ENCODE data around the gene CDH4.

CDH4 gene

DNA sequence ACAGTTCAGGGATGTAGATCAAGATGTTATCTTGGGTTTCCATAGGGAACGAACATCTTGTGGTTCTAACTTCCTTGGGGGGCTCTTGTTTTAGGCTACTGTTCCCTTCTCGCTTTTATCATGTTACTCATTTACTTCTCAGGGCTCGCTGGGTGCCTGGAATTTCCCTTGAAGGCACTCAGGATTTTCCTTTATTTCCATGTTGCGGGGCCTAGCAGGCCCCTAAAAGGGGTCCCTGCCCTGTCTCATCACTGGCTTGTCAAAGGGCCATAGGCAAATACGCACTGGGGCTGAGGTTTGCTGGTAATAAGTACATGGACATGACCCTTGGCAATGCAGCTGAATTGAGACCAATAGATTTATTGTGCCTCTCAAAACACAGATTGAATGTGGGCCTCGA is 262.3 kb downstream of the CDH4 start:
- in situ Hi-C loops (cut with HindIII; ENCODE audit: low pct_unique_long_range_greater_than_20kb, low sequenced_read_pairs) = no loop called here
- TF ChIP-seq JUND (IDR thresholded peaks at IDR 0.05; ENCODE audit: low read depth) = no peak
- no peak for DNase-seq (ENCODE audit: low read depth in 1 of 2, low spot score in 1 of 2)

DNA sequence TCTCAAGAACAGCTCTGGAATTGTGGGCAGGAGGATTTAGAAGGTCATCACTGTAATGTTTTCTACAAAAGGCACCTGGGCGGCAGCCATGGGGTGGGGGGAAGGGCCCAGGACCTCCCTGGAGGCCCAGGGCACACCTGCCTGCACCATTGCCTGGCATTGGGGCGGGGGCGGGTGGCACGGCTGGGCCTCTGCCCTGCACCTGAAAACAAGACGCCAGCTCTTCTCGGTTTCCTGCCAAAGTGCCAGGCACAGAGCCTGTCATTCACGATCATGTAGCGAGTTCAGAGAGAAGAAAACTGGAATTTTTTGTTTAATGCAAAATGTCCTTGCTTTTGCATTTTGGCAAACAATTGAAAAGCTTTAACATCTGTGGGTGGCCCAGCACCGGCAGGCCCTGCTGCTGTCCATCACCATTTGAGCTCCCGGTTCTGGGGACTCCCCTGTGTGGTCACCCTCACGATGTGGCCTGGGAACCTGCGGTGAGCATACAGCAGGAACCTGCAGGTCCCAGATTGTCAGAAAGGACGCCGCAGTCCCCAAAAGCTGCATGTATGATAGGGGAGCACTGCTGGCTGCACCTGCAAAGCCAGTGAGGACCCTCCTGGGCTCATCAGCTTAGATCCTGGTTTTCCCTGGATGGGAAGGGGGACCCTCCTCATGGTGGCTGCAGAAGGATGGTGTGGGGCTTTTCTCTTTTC is 262.9 kb downstream of the CDH4 start:
- in situ Hi-C loops (cut with HindIII; ENCODE audit: low pct_unique_long_range_greater_than_20kb, low sequenced_read_pairs) = no loop called here
- DNase-seq (ENCODE audit: low read depth in 1 of 2, low spot score in 1 of 2) = no peak
- no peak for TF ChIP-seq JUND (IDR thresholded peaks at IDR 0.05; ENCODE audit: low read depth)

DNA sequence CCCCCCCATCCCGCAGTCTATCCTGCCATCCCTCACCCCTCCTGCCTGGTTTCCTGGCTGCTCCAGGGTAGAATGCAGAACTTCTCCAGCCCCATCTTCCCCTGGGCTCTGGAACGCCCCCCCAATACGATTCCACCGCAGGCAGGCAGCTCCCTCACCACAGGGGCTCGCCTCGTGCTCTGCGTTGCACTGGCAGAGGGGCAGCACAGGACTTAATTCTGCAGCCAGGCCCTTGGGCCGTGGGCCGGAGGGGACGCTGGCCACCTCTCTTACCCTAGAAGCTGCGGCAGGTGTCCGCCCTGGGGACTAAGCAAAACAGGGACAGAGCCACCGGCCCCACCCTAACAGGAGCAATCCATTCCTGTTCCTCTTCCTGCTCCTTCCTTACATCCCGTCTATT is 263.9 kb downstream of the CDH4 start:
- no peak for DNase-seq (ENCODE audit: low read depth in 1 of 2, low spot score in 1 of 2)
- no peak for TF ChIP-seq JUND (IDR thresholded peaks at IDR 0.05; ENCODE audit: low read depth)
- in situ Hi-C loops (cut with HindIII; ENCODE audit: low pct_unique_long_range_greater_than_20kb, low sequenced_read_pairs) = no loop called here

- no peak for TF ChIP-seq JUND (IDR thresholded peaks at IDR 0.05; ENCODE audit: low read depth)
- no peak for DNase-seq (ENCODE audit: low read depth in 1 of 2, low spot score in 1 of 2)
- in situ Hi-C loops (cut with HindIII; ENCODE audit: low pct_unique_long_range_greater_than_20kb, low sequenced_read_pairs) = no loop called here
Observed at GRCh38 chr20:61516346-61517208, 264.5 kb downstream of the CDH4 start.

DNA sequence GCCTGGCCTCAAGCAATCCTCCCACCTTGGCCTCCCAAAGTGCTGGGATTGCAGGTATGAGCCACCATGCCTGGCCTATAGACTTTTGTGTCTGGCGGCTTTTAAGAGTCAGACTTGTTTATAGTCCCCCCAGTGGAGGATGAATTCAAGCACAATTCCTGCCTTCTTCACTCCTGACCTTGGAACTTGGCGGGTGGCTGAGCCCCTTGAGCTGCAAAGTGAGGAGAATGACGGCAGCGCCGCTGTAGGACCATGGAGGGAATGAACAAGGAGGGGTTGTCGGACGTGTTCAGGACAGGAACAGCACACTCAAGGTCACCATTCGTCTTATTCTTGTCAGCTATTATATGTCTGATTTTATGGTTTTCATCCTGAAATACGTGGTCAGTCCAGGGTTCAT is 265.4 kb downstream of the CDH4 start:
- no peak for TF ChIP-seq JUND (IDR thresholded peaks at IDR 0.05; ENCODE audit: low read depth)
- no peak for DNase-seq (ENCODE audit: low read depth in 1 of 2, low spot score in 1 of 2)
- in situ Hi-C loops (cut with HindIII; ENCODE audit: low pct_unique_long_range_greater_than_20kb, low sequenced_read_pairs) = no loop called here

GRCh38 chr20:61518424-61518951 is 266.4 kb downstream of the CDH4 start:
- no peak for TF ChIP-seq JUND (IDR thresholded peaks at IDR 0.05; ENCODE audit: low read depth)
- in situ Hi-C loops (cut with HindIII; ENCODE audit: low pct_unique_long_range_greater_than_20kb, low sequenced_read_pairs) = no loop called here
- DNase-seq (ENCODE audit: low read depth in 1 of 2, low spot score in 1 of 2) = no peak

- in situ Hi-C loops (cut with HindIII; ENCODE audit: low pct_unique_long_range_greater_than_20kb, low sequenced_read_pairs) = no loop called here
- no peak for TF ChIP-seq JUND (IDR thresholded peaks at IDR 0.05; ENCODE audit: low read depth)
- no peak for DNase-seq (ENCODE audit: low read depth in 1 of 2, low spot score in 1 of 2)
Observed at GRCh38 chr20:61519488-61519887, 267.4 kb downstream of the CDH4 start.

GRCh38 chr20:61520076-61520892 is 268.2 kb downstream of the CDH4 start:
- TF ChIP-seq JUND (IDR thresholded peaks at IDR 0.05; ENCODE audit: low read depth) = no peak
- in situ Hi-C loops (cut with HindIII; ENCODE audit: low pct_unique_long_range_greater_than_20kb, low sequenced_read_pairs) = no loop called here
- DNase-seq (ENCODE audit: low read depth in 1 of 2, low spot score in 1 of 2) = no peak

DNA sequence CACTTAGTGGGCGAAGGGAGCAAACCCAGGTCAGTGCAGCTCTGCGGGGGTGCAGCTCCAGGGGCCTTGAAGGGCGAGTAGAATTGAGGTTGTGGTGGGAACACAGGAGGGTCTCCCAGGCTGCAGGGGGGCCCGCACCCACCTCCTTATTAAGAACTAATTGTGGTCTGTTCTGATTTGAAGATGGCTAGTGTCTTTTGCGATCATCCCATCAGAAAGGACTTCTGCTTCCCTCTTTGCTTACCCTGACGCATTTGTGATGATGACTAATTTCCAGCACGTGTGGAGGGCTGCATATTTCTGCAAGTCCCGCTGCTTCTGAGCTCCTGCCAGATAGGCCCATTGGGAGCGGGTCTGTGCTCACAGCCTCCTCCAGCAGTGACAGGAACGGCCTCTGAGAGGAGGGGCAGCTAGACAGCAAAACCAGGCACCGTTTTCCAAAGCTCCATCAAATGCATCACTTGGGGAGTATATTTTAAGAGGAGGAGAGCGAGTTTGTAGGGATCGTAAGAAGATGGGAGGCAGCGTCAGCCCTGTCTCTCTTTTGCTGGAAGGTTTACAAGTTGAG is 268.9 kb downstream of the CDH4 start:
- no peak for TF ChIP-seq JUND (IDR thresholded peaks at IDR 0.05; ENCODE audit: low read depth)
- in situ Hi-C loops (cut with HindIII; ENCODE audit: low pct_unique_long_range_greater_than_20kb, low sequenced_read_pairs) = no loop called here
- DNase-seq (ENCODE audit: low read depth in 1 of 2, low spot score in 1 of 2) = no peak

DNA sequence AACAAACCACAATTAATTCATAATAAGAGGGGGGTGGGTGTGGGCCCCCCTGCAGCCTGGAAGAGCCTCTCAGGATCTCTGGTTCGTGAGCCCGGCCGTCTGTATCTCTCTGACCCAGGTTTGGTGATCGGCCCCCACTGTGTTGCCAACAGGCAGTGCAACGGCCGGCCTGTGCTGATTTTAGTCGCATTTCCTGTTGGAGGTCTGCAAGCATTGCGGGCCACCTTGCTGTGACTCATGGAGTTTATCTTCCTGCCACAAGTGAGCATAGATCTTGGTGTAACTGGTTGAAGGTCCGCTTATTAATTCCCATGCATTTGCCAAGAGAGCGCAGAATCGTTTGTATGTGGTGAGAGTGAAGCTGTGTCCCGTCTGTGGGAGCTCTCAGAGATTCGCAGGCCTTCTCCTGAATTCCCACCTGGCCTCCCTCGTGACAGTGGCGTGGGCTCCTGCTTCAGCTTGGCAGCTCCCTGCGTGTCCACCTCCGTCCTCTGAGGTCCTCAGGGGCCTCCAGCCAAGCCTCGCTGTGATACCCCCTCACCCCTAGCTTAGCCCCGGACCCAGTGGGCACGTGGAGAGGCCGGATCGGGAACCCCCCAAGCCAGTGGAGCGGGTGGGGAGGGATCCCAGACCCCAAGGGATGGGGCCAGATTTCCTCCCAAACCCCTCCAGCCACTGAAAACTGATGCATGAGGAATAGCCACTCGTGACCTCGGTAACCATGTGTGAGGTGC is 269.8 kb downstream of the CDH4 start:
- no peak for TF ChIP-seq JUND (IDR thresholded peaks at IDR 0.05; ENCODE audit: low read depth)
- in situ Hi-C loops (cut with HindIII; ENCODE audit: low pct_unique_long_range_greater_than_20kb, low sequenced_read_pairs) = no loop called here
- DNase-seq (ENCODE audit: low read depth in 1 of 2, low spot score in 1 of 2) = no peak

DNA sequence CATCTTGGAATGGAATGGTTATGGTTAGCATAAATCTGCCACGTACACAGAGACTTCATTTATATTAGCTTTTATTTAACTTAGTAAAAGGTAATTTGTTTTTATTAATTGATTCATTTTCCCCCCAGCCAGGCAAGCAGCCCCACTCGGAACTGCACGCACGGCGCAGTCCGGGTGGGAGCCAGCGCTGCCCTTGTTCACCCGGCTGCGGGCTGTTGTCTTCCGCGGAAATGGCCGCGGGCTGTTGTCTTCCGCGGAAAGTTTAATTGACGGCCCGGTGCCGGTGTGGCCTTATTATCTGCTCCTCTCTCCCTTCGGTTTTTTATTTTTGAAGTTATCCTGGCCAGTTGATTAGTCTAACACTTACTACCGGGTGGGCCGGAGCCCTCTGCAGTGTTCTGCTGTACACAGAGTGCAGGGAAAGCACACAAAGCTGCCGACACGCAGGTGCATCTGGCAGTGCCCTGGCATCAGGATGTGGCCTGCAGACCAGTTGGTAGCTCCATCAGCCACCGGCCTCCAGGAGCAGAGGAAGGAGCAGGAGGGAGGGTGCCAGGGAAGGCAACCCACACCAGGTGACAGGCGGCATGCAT is 270.5 kb downstream of the CDH4 start:
- in situ Hi-C loops (cut with HindIII; ENCODE audit: low pct_unique_long_range_greater_than_20kb, low sequenced_read_pairs) = no loop called here
- TF ChIP-seq JUND (IDR thresholded peaks at IDR 0.05; ENCODE audit: low read depth) = no peak
- DNase-seq (ENCODE audit: low read depth in 1 of 2, low spot score in 1 of 2) = no peak

Measured in T47D (cell line).